Esophagus muscularis mucosa (tissue), 4 donors: ENCODE measurements around the gene ADIRF. TPM values are rescaled to one million over a fixed set of nuclear protein-coding genes. Genes with fewer than 3 reads are reported as not detected.
"Not testable (repeated sequence)": the region's sequence is repeated elsewhere in the genome, so short reads cannot be mapped to it uniquely, and the experiment has no call there.

Experiments
- DNase-seq: peaks from one replicate; pipeline ENCODE4 v3.0.0-alpha.2; 2017; ENCODE audit errors: extremely low spot score
- H3K27ac ChIP-seq, 4 donors: fragments of 200-600 bp; sonication (generic); replicated peaks in 1 of 4; 1 replicate in 3 of 4; 2 replicates in 1 of 4; pipeline ENCODE4 v1.5.1; 2016 to 2019; ENCODE audit warnings: mild to moderate bottlenecking in 1 of 4
- H3K27me3 ChIP-seq, 4 donors: fragments of 200-600 bp; sonication (generic); one replicate each; pipeline versions ENCODE4 v1.5.1 to v1.6.0; 2016 to 2019
- H3K36me3 ChIP-seq, 4 donors: fragments of 200-600 bp; sonication (generic); one replicate each; pipeline ENCODE4 v1.5.1; 2016 to 2019
- H3K4me1 ChIP-seq, 4 donors: fragments of 200-600 bp; sonication (generic); one replicate each; pipeline ENCODE4 v1.5.1; 2016 to 2019
- H3K4me3 ChIP-seq, 4 donors: fragments of 200-600 bp; sonication (generic); 1 replicate in 2 of 4; 2 replicates in 2 of 4; pipeline ENCODE4 v1.5.1; 2016 to 2019; ENCODE audit warnings: mild to moderate bottlenecking in 4 of 4, moderate library complexity in 1 of 4
- H3K9me3 ChIP-seq, 4 donors: fragments of 200-600 bp; sonication (generic); 1 replicate in 3 of 4; 2 replicates in 1 of 4; pipeline ENCODE4 v1.5.1; 2016 to 2019
- EP300 ChIP-seq: sonication (generic); formaldehyde crosslinking; IDR thresholded peaks from one replicate; pipeline ENCODE4 v1.6.1; 2017; ENCODE audit warnings: antibody characterized with exemption
- POLR2A ChIP-seq: fragments of 450-650 bp; IDR thresholded peaks from one replicate; pipeline ENCODE4 v1.6.1; 2017; ENCODE audit warnings: antibody characterized with exemption, moderate library complexity, mild to moderate bottlenecking, low read depth
- POLR2AphosphoS5 ChIP-seq, 2 donors: sonication (generic); formaldehyde crosslinking; IDR thresholded peaks; one replicate each; pipeline ENCODE4 v1.6.1; 2017; ENCODE audit warnings: antibody characterized with exemption in 2 of 2
- WGBS: methylation state at CpG from one replicate; pipeline ENCODE4 v1.1.5; 2018; 5-methylcytosine and 5-hydroxymethylcytosine counted together
- intact Hi-C: fragments of 100-400 bp; cut with DNase I; formaldehyde crosslinking; loops from one replicate; pipeline ENCODE4 v1.15.1; 2023
- total RNA-seq, 4 donors: library from RNA; depleted of rRNA; stranded (reverse); fragments of >200 nt; gene quantifications; one replicate each; pipeline versions ENCODE4 v1.1.0 to v1.2.1, GENCODE V29; 2016
- TF ChIP-seq, protein P1 (sequence below), 3 experiments: fragments of 200-600 bp in 2 of 3; fragments of 450-650 bp in 1 of 3; sonication (generic) in 2 of 3; IDR thresholded peaks; one replicate each; pipeline ENCODE4 v1.5.1; 2017 to 2019; ENCODE audit warnings: antibody characterized with exemption in 3 of 3, mild to moderate bottlenecking in 2 of 3, moderate library complexity in 1 of 3

The ADIRF gene
- total RNA-seq, 4 donors from 2014 or later: 59.4 to 119 (median 84.8) TPM

DNA sequence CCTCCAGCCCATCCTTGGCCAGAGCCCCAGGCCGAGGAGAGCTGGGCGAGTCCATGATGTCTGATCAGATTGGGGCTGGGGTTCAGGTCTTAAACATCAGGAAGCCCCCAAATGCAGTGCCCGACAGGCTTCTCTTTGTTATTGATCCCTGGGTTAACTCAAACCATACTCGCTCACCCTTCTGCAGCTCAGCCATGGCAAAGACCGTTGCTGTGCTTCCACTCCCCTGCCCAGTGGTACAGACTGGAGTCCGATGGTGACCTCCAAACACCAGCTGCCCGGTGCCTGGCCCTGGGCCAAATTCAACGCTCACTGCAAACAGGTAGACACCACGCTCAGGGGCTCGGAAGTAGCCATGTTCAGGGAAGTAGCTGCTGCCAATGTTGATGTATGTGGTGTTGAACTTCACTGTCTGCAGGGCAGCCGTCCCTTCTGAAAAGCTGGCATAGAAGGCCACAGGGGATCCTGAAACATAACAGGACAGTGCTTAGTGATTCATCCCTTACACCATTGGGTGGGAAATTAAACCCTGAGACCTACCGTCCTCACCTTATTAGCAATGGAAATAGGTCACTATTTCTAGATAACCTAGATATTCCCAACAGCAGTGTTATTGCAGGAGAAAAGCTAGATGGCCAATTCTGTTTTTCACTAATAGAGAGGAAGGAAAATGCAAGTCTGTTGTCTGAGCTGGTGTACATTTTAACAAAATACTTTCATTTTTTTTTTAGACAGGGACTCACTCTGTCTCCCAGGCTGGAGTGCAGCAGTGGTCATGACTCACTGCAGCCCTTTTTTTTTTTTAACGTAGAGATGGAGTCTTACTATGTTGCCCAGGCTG is 31.4 kb upstream of the ADIRF start:
- TF ChIP-seq POLR2AphosphoS5 (IDR thresholded peaks at IDR 0.05): peak in 1 of 2 donors; percentile 21
- TF ChIP-seq, protein P1, sequence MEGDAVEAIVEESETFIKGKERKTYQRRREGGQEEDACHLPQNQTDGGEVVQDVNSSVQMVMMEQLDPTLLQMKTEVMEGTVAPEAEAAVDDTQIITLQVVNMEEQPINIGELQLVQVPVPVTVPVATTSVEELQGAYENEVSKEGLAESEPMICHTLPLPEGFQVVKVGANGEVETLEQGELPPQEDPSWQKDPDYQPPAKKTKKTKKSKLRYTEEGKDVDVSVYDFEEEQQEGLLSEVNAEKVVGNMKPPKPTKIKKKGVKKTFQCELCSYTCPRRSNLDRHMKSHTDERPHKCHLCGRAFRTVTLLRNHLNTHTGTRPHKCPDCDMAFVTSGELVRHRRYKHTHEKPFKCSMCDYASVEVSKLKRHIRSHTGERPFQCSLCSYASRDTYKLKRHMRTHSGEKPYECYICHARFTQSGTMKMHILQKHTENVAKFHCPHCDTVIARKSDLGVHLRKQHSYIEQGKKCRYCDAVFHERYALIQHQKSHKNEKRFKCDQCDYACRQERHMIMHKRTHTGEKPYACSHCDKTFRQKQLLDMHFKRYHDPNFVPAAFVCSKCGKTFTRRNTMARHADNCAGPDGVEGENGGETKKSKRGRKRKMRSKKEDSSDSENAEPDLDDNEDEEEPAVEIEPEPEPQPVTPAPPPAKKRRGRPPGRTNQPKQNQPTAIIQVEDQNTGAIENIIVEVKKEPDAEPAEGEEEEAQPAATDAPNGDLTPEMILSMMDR (IDR thresholded peaks at IDR 0.05): no peak
- no peak for TF ChIP-seq POLR2A
- no peak for TF ChIP-seq EP300
- intact Hi-C loops: no loop called here
- H3K9me3 ChIP-seq: no peaks in the 10 kb centered on the region
- DNase-seq: no peak
- no peak overlapping the region for H3K4me3 ChIP-seq
- peaks cover 0 to 79% (median 25%) of the 10 kb centered on the region in 4 donors for H3K36me3 ChIP-seq
- peaks cover 4 to 40% (median 31%) of the 10 kb centered on the region in 4 donors for H3K4me1 ChIP-seq
- peak overlapping the region; percentile 7 to 20 (median 11) for H3K27ac ChIP-seq
- no peaks in the 10 kb centered on the region for H3K27me3 ChIP-seq
- 71% methylated on average over 10 of the region's 13 CpGs for WGBS

GRCh38 chr10:86937502-86938154 is 30.7 kb upstream of the ADIRF start:
- Histone ChIP-seq H3K4me1 (peaks cover 5 to 40% (median 30%) of the 10 kb centered on the region in 4 donors), H3K36me3 (peaks cover 0 to 77% (median 25%) of the 10 kb centered on the region in 4 donors), H3K4me3 (no peak overlapping the region), H3K9me3 (no peaks in the 10 kb centered on the region), H3K27me3 (peaks cover 0 to 3% (median 0%) of the 10 kb centered on the region in 4 donors), H3K27ac (peak overlapping the region in 3 of 4 donors; percentile 7 to 20 (median 8))
- TF ChIP-seq, protein P1 (IDR thresholded peaks at IDR 0.05): no peak
- 73% methylated on average over 6 of the region's 6 CpGs for whole genome bisulfite sequencing
- DNase-seq: peak; percentile 72
- intact Hi-C loops: no loop called here

GRCh38 chr10:86938260-86938659 is 30.0 kb upstream of the ADIRF start:
- Histone ChIP-seq H3K27ac (peak overlapping the region in 1 of 4 donors; percentile 14), H3K4me3 (no peak overlapping the region), H3K9me3 (no peaks in the 10 kb centered on the region), H3K27me3 (peaks cover 0 to 9% (median 0%) of the 10 kb centered on the region in 4 donors), H3K36me3 (peaks cover 0 to 73% (median 28%) of the 10 kb centered on the region in 4 donors), H3K4me1 (peaks cover 7 to 42% (median 35%) of the 10 kb centered on the region in 4 donors)
- peak; percentile 68 for DNase-seq
- 79% methylated on average over 2 of the region's 2 CpGs for WGBS
- intact Hi-C loops: no loop called here
- TF ChIP-seq EP300 (no peak), POLR2AphosphoS5 (IDR thresholded peaks at IDR 0.05) (no peak), POLR2A (no peak)
- TF ChIP-seq, protein P1 (IDR thresholded peaks at IDR 0.05): no peak

- not testable (repeated sequence) for DNase-seq, H3K27ac ChIP-seq, H3K9me3 ChIP-seq, H3K4me3 ChIP-seq
- intact Hi-C loops: loop anchor here (2.0 kb wide), 1 partner anchor 153 kb away; no protein-coding TSS in a partner anchor
- WGBS: 79% methylated on average over 16 of the region's 16 CpGs
- Histone ChIP-seq H3K27me3 (peaks cover 0 to 17% (median 0%) of the 10 kb centered on the region in 4 donors), H3K36me3 (peaks cover 0 to 73% (median 20%) of the 10 kb centered on the region in 4 donors), H3K4me1 (peaks cover 9 to 46% (median 40%) of the 10 kb centered on the region in 4 donors)
Measured at GRCh38 chr10:86940076-86940475, 28.2 kb upstream of the ADIRF start.

DNA sequence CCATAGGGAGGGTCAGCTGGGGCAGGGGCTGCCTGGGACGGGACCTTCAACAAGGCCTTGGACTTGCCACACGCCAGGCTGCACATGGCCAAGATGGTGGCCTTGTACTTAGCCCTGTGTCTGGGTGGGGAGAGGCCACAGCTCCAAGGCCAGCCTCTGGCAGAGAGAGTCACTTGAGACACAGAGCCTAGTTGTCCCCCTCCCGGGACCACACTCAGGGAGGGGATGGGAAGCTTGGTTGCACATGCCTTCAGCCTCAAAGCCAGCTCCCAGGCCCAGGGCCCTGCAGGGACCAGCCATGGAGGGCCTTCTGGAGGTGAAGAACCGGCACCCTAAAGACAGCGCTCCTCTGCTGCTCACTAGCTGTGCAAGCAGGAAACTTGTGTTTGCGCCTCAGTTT is 27.6 kb upstream of the ADIRF start:
- H3K9me3 ChIP-seq: no peaks in the 10 kb centered on the region
- peaks cover 0 to 17% (median 0%) of the 10 kb centered on the region in 4 donors for H3K27me3 ChIP-seq
- no peak overlapping the region for H3K4me3 ChIP-seq
- no peak overlapping the region for H3K27ac ChIP-seq
- intact Hi-C loops: loop anchor here (2.0 kb wide), 1 partner anchor 152 kb away; no protein-coding TSS in a partner anchor
- H3K4me1 ChIP-seq: peaks cover 10 to 52% (median 46%) of the 10 kb centered on the region in 4 donors
- DNase-seq: no peak
- TF ChIP-seq POLR2A (no peak), EP300 (no peak), POLR2AphosphoS5 (IDR thresholded peaks at IDR 0.05) (no peak)
- TF ChIP-seq, protein P1 (IDR thresholded peaks at IDR 0.05): no peak
- WGBS: 70% methylated on average over 4 of the region's 6 CpGs
- H3K36me3 ChIP-seq: peaks cover 0 to 73% (median 20%) of the 10 kb centered on the region in 4 donors
